Subcutaneous adipose tissue (tissue), 4 donors: Measurements from ENCODE around the gene TSEN34. TPM values are rescaled to one million over a fixed set of nuclear protein-coding genes. Genes with fewer than 3 reads are reported as not detected.

Experiments used
- total RNA-seq, 4 donors: library from RNA; depleted of rRNA; stranded (reverse); fragments of >200 nt; gene quantifications; one replicate each; pipeline ENCODE4 v1.1.0, GENCODE V29; 2016
- TF ChIP-seq, protein P1 (sequence below): fragments of 450-650 bp; IDR thresholded peaks from one replicate; pipeline ENCODE4 v1.5.1; 2016; ENCODE audit warnings: low read depth, mild to moderate bottlenecking, control low read depth, antibody characterized with exemption, moderate library complexity

The TSEN34 gene
- total RNA-seq, 4 donors from 2014 or later: 13.5 to 49.7 (median 42.4) TPM

DNA sequence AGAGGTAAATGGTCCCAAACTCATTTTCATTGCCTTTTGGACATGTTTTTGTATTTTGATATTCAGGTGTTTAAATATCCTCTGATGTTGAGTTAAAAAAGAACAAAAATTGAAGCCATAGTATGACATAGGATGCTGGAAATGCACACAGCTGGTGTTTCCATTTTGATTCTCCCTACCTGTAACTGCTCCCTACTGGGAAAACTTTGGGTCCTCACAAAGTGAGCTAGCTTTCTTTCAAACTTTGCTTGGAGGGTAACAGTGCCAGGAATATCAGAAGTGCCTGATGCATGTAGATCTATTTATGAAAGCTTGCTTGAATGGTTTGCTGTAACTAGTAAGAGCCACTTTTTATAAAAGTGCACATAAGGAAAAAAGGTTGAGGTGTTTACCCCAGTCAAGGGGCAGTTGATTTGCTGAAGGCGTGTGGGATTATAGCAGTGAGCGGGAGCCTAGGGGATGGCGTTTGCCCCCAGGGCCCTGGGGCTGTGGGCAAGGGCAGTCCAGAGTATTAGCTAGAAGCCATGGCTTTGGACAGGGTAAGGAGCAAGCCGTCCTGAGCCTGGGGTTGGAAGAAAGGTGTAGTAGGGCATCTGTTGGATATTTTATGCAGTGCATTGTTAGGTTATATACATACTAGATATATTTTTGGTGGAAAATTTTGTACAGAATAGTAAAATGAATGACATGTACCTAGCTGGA is 13.8 kb downstream of the TSEN34 start:
- TF ChIP-seq, protein P1, sequence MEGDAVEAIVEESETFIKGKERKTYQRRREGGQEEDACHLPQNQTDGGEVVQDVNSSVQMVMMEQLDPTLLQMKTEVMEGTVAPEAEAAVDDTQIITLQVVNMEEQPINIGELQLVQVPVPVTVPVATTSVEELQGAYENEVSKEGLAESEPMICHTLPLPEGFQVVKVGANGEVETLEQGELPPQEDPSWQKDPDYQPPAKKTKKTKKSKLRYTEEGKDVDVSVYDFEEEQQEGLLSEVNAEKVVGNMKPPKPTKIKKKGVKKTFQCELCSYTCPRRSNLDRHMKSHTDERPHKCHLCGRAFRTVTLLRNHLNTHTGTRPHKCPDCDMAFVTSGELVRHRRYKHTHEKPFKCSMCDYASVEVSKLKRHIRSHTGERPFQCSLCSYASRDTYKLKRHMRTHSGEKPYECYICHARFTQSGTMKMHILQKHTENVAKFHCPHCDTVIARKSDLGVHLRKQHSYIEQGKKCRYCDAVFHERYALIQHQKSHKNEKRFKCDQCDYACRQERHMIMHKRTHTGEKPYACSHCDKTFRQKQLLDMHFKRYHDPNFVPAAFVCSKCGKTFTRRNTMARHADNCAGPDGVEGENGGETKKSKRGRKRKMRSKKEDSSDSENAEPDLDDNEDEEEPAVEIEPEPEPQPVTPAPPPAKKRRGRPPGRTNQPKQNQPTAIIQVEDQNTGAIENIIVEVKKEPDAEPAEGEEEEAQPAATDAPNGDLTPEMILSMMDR: no peak

DNA sequence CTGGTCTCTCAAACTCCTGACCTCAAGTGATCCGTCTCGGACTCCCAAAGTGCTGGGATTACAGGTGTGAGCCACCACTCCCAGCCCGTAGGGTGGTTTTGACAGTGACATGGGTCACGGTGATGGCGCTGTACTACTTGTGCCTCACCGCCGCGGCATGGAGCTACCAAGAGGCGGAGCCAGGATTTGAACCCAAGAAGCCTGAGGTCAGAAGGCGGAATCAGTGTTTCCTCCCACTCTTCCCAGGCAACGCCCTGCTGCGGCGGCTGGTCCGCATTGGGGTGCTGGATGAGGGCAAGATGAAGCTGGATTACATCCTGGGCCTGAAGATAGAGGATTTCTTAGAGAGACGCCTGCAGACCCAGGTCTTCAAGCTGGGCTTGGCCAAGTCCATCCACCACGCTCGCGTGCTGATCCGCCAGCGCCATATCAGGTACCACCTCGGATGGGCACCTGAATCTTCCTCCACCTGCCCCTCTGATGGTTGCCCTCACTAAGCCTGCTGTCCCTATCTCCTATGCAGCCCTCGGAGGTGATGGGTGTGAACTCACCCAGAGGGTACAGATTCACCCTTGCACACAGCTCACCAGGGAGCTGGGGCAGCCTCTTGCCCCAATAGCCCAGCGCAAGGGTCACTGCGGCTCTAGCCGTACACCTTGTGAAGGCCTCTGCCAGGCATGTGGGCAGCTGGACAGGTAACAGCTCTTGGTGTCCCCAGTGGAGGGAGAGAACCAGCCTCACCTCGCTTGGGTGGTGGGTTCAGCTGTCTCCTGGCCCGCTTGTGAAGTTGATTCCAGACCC is 15.1 kb downstream of the TSEN34 start:
- TF ChIP-seq, protein P1: no peak

DNA sequence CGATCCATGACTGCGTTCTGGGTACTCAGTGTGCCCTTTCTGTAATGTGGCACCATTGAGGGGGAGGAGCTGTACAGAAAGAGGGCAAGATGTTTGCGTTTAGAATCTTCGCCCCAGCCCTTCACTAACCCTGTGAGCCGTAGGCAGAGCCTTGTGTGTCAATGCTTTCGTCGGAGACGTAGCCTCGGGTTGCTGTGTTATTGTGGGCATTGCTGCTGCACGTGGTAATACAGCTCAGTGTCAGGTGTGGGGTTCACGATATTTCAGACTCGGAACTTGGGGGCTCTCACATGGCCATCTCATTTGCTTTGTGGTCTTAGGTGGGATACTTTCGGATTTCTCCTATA is 15.7 kb downstream of the TSEN34 start:
- TF ChIP-seq, protein P1: no peak

DNA sequence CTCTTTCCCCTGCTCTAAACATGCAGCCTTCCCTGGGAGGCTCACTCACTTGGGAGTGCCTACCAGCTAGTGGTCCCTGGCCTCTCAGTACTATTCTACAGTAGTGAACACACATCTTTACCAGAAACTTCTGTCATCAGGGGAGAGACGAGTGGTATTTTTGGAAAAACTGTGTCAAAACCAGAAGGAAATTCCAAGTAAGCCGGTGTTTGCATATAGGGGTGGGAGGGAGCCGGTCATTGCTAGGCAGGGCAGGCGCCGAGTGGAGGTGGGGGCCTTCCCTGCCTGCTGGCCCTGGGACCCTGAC is 16.5 kb downstream of the TSEN34 start:
- TF ChIP-seq, protein P1: no peak

DNA sequence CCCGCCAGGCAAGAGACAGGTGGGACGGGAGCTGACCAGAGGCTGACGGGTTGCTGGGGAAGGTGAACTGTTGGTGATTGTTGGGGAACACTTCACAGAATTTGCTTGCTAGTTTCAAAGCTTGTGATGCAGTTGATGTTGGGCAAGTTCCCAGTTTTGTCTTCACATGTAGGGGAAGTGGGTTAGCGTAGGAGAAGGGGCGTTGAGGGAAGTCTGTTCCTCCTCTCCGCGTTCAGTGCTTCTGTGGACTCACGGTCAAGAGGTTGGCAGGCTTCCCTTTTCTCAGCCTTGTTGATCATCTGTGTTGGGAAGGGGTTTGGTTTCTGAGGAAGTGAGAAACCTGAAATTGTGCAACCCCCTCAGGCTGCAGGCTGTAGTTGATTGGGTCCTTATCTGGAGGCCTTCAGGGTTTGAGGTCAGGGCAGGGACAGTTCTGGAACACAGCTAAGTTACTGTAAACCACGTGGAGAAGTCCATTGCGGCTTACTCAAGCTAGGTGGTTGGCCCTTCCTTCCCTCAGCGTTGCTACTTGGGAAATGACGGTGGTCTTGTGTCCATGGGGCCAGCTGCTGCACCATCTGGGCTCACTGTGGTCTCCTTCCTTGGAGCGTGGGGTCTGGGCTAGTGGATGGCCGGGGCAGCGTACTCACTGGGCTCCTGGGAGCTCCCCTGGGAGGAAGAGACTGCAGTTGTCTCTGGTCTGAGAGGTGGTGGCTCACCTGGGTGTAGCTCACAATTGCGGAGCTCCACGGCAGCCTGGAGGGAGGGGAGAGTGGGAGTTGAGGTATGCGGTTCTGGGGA is 17.1 kb downstream of the TSEN34 start:
- TF ChIP-seq, protein P1: no peak

DNA sequence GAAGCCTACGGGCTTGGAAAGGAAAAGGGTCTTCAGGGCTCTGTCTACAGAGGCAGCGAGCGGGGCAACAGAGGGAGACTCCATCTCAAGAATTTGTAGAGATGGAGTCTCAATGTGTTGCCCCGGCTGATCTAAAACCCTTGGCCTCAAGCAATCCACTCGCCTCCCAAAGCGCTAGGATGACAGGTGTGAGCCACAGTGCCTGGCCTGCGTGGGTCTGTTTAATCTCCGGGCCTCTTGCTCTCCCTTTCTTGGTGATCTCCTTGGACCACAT is 17.6 kb downstream of the TSEN34 start:
- TF ChIP-seq, protein P1: no peak
